HepG2 (cell line): ENCODE measurements around the gene TLE5. TPM values are rescaled to one million over a fixed set of nuclear protein-coding genes. Genes with fewer than 3 reads are reported as not detected.
A peak's percentile ranks its signal among the peaks of the same experiment; 100 is the strongest.

Experiments used
- ATAC-seq: fragments of 200-7000 bp; cut with Tn5 transposase; 3 replicates; pipeline ENCODE4 v1.9.1; 2020; ENCODE audit warnings: mild to moderate bottlenecking, moderate library complexity
- BruUV-seq: library from RNA; stranded (reverse); fragments of 400-500 nt; replicated peaks from 2 replicates; lab custom pipeline; 2021; lab: Mats Ljungman, UMichigan
- CTCF ChIA-PET: fragments of 300-600 bp; formaldehyde crosslinking; extraction: SDS; loops from one replicate; lab custom pipeline; 2021; ENCODE audit warnings: low total read pairs, inconsistent platforms, low intra/inter-chr PET ratio; lab: Yijun Ruan, JAX
- POLR2A ChIA-PET: fragments of 350-600 bp; sonication (Branson Sonifier 250); formaldehyde crosslinking; loops from one replicate; lab custom pipeline; 2020; ENCODE audit warnings: antibody characterized with exemption, inconsistent platforms; lab: Yijun Ruan, JAX
- DNase-seq: peaks from one replicate; pipeline ENCODE4 v3.0.0-alpha.2; 2015; ENCODE audit warnings: low spot score
- FAIRE-seq: peaks from 3 replicates; lab custom pipeline; 2011; peaks lifted over from hg19 to GRCh38; lab: Jason Lieb, UNC
- H2AFZ ChIP-seq: one replicate; pipeline ENCODE4 v1.6.1; 2011; ENCODE audit warnings: low read length, inconsistent platforms
- H3K27ac ChIP-seq: fragments of 300-600 bp; 3 replicates; pipeline ENCODE4 v1.8.0; 2011; ENCODE audit warnings: mixed run types, mild to moderate bottlenecking, mixed read lengths, low read length, inconsistent platforms; ENCODE audit not compliant: insufficient read depth; ENCODE audit errors: extremely low read length
- H3K27me3 ChIP-seq, 2 experiments: fragments of 200-600 bp in 1 of 2; 2 replicates in 1 of 2; 3 replicates in 1 of 2; pipeline versions ENCODE4 v1.6.0 to v1.8.0; 2011; ENCODE audit warnings: low read length in 2 of 2, mild to moderate bottlenecking in 2 of 2, moderate library complexity in 2 of 2, inconsistent platforms in 1 of 2; ENCODE audit not compliant: insufficient read depth in 2 of 2, control insufficient read depth in 1 of 2
- H3K36me3 ChIP-seq, 2 experiments: fragments of 200-600 bp in 1 of 2; replicated peaks in 1 of 2; 2 replicates in 1 of 2; 3 replicates in 1 of 2; pipeline versions ENCODE4 v1.5.1 to v1.8.0; 2011; ENCODE audit warnings: low read length in 2 of 2, inconsistent platforms in 1 of 2; ENCODE audit not compliant: insufficient read depth in 2 of 2, control insufficient read depth in 1 of 2
- H3K4me1 ChIP-seq: 2 replicates; pipeline ENCODE4 v1.5.1; 2012; ENCODE audit warnings: low read length, inconsistent platforms; ENCODE audit not compliant: insufficient read depth
- H3K4me2 ChIP-seq: 2 replicates; pipeline ENCODE4 v1.6.0; 2011; ENCODE audit warnings: low read depth, low read length, inconsistent platforms
- H3K4me3 ChIP-seq, 3 experiments: fragments of 200-600 bp in 1 of 3; sonication (generic), shearing (Covaris generic) in 1 of 3; replicated peaks in 1 of 3; 2 replicates each; pipeline ENCODE4 v1.5.1; 2011 to 2016; ENCODE audit warnings: low read length in 3 of 3, inconsistent platforms in 2 of 3, low read depth in 2 of 3, mild to moderate bottlenecking in 2 of 3, control low read depth in 1 of 3, mixed read lengths in 1 of 3; ENCODE audit not compliant: insufficient read depth in 1 of 3
- H3K79me2 ChIP-seq: one replicate; pipeline ENCODE4 v1.6.1; 2011; ENCODE audit warnings: low read length, inconsistent platforms; ENCODE audit not compliant: insufficient read depth
- H3K9ac ChIP-seq: 2 replicates; pipeline ENCODE4 v1.6.0; 2011; ENCODE audit warnings: mild to moderate bottlenecking, low read depth, low read length, inconsistent platforms; ENCODE audit not compliant: insufficient read depth
- H3K9me3 ChIP-seq: 2 replicates; pipeline ENCODE4 v1.5.1; 2012; ENCODE audit warnings: mild to moderate bottlenecking, low read length
- H4K20me1 ChIP-seq: 2 replicates; pipeline ENCODE4 v1.6.0; 2011; ENCODE audit warnings: inconsistent platforms, mild to moderate bottlenecking, low read length, moderate library complexity; ENCODE audit not compliant: insufficient read depth
- HMG20A ChIP-seq: IDR thresholded peaks from 2 replicates; pipeline ENCODE4 v1.6.1; 2016; ENCODE audit warnings: borderline replicate concordance
- RBFOX2 ChIP-seq: fragments of 200-400 bp; formaldehyde crosslinking; IDR thresholded peaks from 2 replicates; pipeline ENCODE4 v1.6.1; 2017; ENCODE audit warnings: low read depth, mild to moderate bottlenecking, low read length
- ZBTB33 ChIP-seq: sonication (generic); formaldehyde crosslinking; IDR thresholded peaks from 2 replicates; pipeline ENCODE4 v1.4.0; 2020; ENCODE audit warnings: missing genetic modification reagents
- WGBS: methylation state at CpG from one replicate; pipeline ENCODE4 v1.1.6; 2017; ENCODE audit warnings: low lambda C conversion rate; 5-methylcytosine and 5-hydroxymethylcytosine counted together
- in situ Hi-C: cut with HindIII; loops from 2 replicates; pipeline ENCODE4 v1.10.0; 2017; ENCODE audit warnings: low pct_unique_long_range_greater_than_20kb; ENCODE audit not compliant: extremely low pct_ligation_motif_present
- intact Hi-C: fragments of 100-400 bp; cut with micrococcal nuclease; formaldehyde crosslinking; loops from one replicate; pipeline ENCODE4 v1.10.0; 2022; ENCODE audit not compliant: unreplicated experiment
- polyA plus RNA-seq, 8 experiments: library from polyadenylated mRNA; depleted of rRNA in 3 of 8; stranded (reverse) in 7 of 8; unstranded in 1 of 8; fragments of >200 nt; fragmentation: Illumina TruSeq in 4 of 8; extraction: Trizol in 4 of 8; gene quantifications; 2 replicates each; pipeline versions ENCODE4 v1.2.1 to v1.2.3, GENCODE V29; 2011 to 2016; ENCODE audit warnings: low read depth in 4 of 8, missing spikeins in 1 of 8, mixed read lengths in 1 of 8; ENCODE audit not compliant: insufficient read depth in 1 of 8
- total RNA-seq, 5 experiments: library from RNA; depleted of rRNA; stranded (reverse); fragments of >200 nt; fragmentation: Illumina TruSeq; extraction: Trizol; gene quantifications; 2 replicates each; pipeline ENCODE4 v1.2.3, GENCODE V29; 2016; ENCODE audit warnings: low read depth in 1 of 5
- TF ChIP-seq, protein P1 (sequence below): sonication (generic); formaldehyde crosslinking; IDR thresholded peaks from 2 replicates; pipeline ENCODE4 v1.8.1; 2022; ENCODE audit warnings: low read depth, mild to moderate bottlenecking, missing genetic modification reagents

Gene TLE5
- total and polyA plus RNA-seq, 2 of the 13 experiments (the other 11 are each of a cell fraction or from before 2014, with no cell fraction given), result 62.8 to 189 TPM

DNA sequence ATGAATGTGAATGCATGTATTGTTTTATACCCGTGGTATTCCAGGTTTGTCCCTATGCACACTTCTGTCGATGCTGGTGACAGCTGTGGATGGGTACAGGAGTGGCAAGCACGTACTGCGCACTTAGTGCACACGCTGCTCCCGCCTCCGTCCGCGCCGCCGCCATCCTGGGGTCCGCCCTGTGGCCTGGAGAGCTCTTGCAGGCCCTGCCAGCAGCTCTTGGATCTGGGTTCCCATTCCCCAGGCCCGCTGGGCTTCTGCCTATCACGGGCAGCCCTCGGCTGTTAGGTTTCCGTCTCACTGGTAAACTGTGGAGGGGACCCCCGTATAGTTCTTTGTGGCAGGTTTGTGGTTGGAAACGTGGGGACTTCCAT is 35.8 kb upstream of the TLE5 start:
- peak overlapping the region; percentile 1 for H3K27ac ChIP-seq

More for the DNA sequence above, 35.8 kb upstream of the TLE5 start:
- DNase-seq (no peak), ATAC-seq (no peak), FAIRE-seq (no peak)
- H3K4me1 ChIP-seq, result peaks cover 40% of the 10 kb centered on the region
- peak overlapping the region; percentile 94 for H3K9ac ChIP-seq
- intact Hi-C loops (no loop called here), in situ Hi-C loops (no loop called here)
- H3K4me2 ChIP-seq, result peak overlapping the region; percentile 97
- no peak overlapping the region for H2AFZ ChIP-seq
- BruUV-seq, result TSS peak; percentile 10
- H3K27me3 ChIP-seq, result no peaks in the 10 kb centered on the region
- peaks cover 76% of the 10 kb centered on the region for H3K79me2 ChIP-seq
- H3K36me3 ChIP-seq, result no peaks in the 10 kb centered on the region
- TF ChIP-seq HMG20A (CRISPR knock-in tag) (no peak), RBFOX2 (0 out of 2 replicates have a peak, but pooled peaks have one; percentile 6), ZBTB33 (CRISPR knock-in tag) (peak; percentile 59; the same call in 1 of the 2 replicates)
- TF ChIP-seq, protein P1, sequence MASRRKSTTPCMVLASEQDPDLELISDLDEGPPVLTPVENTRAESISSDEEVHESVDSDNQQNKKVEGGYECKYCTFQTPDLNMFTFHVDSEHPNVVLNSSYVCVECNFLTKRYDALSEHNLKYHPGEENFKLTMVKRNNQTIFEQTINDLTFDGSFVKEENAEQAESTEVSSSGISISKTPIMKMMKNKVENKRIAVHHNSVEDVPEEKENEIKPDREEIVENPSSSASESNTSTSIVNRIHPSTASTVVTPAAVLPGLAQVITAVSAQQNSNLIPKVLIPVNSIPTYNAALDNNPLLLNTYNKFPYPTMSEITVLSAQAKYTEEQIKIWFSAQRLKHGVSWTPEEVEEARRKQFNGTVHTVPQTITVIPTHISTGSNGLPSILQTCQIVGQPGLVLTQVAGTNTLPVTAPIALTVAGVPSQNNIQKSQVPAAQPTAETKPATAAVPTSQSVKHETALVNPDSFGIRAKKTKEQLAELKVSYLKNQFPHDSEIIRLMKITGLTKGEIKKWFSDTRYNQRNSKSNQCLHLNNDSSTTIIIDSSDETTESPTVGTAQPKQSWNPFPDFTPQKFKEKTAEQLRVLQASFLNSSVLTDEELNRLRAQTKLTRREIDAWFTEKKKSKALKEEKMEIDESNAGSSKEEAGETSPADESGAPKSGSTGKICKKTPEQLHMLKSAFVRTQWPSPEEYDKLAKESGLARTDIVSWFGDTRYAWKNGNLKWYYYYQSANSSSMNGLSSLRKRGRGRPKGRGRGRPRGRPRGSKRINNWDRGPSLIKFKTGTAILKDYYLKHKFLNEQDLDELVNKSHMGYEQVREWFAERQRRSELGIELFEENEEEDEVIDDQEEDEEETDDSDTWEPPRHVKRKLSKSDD (CRISPR knock-in tag), result 0 out of 2 replicates have a peak, but pooled peaks have one; percentile 26
- peak overlapping the region in 2 of 3 experiments; percentile 64 to 97; a peak in 2 of 6 replicates for H3K4me3 ChIP-seq
- 91% methylated on average over 18 of the region's 18 CpGs for WGBS
- no peaks in the 10 kb centered on the region for H3K9me3 ChIP-seq
- POLR2A ChIA-PET, result interaction anchor here (1.6 to 2.2 kb wide), 3 partner anchors 11 to 148 kb away, joined by 6 to 9 read pairs (median 6); no protein-coding TSS in a partner anchor
- peaks cover 30% of the 10 kb centered on the region for H4K20me1 ChIP-seq
- CTCF ChIA-PET, result no interaction called here
